ENCODE measurements around the gene LLGL1. TPM values are rescaled to one million over a fixed set of nuclear protein-coding genes. Genes with fewer than 3 reads are reported as not detected.

LLGL1 gene
- total RNA-seq, 1 experiment from 2014 or later = 65.0 TPM

GRCh38 chr17:18247613-18248001, 22.2 kb downstream of the LLGL1 start:
- no peak overlapping the region for H4K5ac ChIP-seq (ENCODE audit: insufficient read length, low read depth, low read length)
- no CpG with 5 or more reads among the region's 30 CpGs for WGBS (ENCODE audit: extremely low coverage, insufficient read length, low lambda C conversion rate)

More at GRCh38 chr17:18247613-18248001, 22.2 kb downstream of the LLGL1 start:
- Mint-ChIP-seq H3K36me3 (ENCODE audit: insufficient read depth in 1 of 3, low read depth in 3 of 3) (peaks cover 24 to 86% (median 78%) of the 10 kb centered on the region in 3 experiments; a peak in 6 of 7 replicates), H3K9me3 (no peaks in the 10 kb centered on the region; a peak in 1 of 5 replicates), H3K27me3 (ENCODE audit: low read depth) (no peaks in the 10 kb centered on the region; the same call in 1 of the 2 replicates), H3K4me1 (peaks cover 15 to 25% of the 10 kb centered on the region in 2 experiments), H3K27ac (peak overlapping the region; percentile 24 to 100 (median 100); a peak in 3 of 7 replicates), H3K4me3 (peak overlapping the region in 1 of 2 experiments; percentile 65; a peak in 1 of 5 replicates)
- H3T11ph ChIP-seq (ENCODE audit: low read length) = no peak overlapping the region
- H3K79me2 ChIP-seq (ENCODE audit: insufficient read depth, low read length) = no peaks in the 10 kb centered on the region
- no peak for DNase-seq
- H3K79me1 ChIP-seq (ENCODE audit: insufficient read depth, low read depth, low read length, poor library complexity, severe bottlenecking) = no peaks in the 10 kb centered on the region
- no peak overlapping the region for H2BK12ac ChIP-seq (ENCODE audit: insufficient read length, low read depth, low read length)
- H4K20me1 ChIP-seq (ENCODE audit: control insufficient read depth, insufficient read depth, insufficient read length) = peaks cover 3% of the 10 kb centered on the region
- no peak overlapping the region for H3K18ac ChIP-seq (ENCODE audit: insufficient read length, low read depth, low read length)
- H3K14ac ChIP-seq (ENCODE audit: insufficient read depth, low read length) = no peak overlapping the region
- no peaks in the 10 kb centered on the region for H3K23me2 ChIP-seq (ENCODE audit: insufficient read length, low read depth, low read length, poor library complexity, severe bottlenecking)
- H2BK120ac ChIP-seq (ENCODE audit: low read depth, low read length, poor library complexity, severe bottlenecking) = no peak overlapping the region
- no peak overlapping the region for H3K9ac ChIP-seq (ENCODE audit: extremely low read depth, insufficient read length, low read length)
- H2BK5ac ChIP-seq (ENCODE audit: insufficient read length, low read length) = no peak overlapping the region
- no peak overlapping the region for H2AK5ac ChIP-seq (ENCODE audit: insufficient read length, low read length)
- no peak overlapping the region for H3K23ac ChIP-seq (ENCODE audit: insufficient read length, low read depth, low read length)
- H2AFZ ChIP-seq (ENCODE audit: low read length) = no peak overlapping the region
- no peak overlapping the region for H3K56ac ChIP-seq (ENCODE audit: insufficient read length, low read depth, low read length)
- no peak for TF ChIP-seq CTCF (conservative IDR thresholded peaks at IDR 0.05)
- no peak overlapping the region for H2BK15ac ChIP-seq (ENCODE audit: low read depth, low read length)
- no peak overlapping the region for H4K8ac ChIP-seq (replicated peaks; ENCODE audit: insufficient read length, low read depth, low read length)
- H3K9me3 ChIP-seq (ENCODE audit: control insufficient read depth, low read depth, low read length) = no peaks in the 10 kb centered on the region
- H3K4me1 ChIP-seq (ENCODE audit: insufficient read depth, low read length) = peaks cover 3% of the 10 kb centered on the region; the same call in 1 of the 2 replicates
- H3K27me3 ChIP-seq (ENCODE audit: insufficient read depth, low read length) = no peaks in the 10 kb centered on the region
- H4K91ac ChIP-seq (ENCODE audit: insufficient read length, low read depth, low read length) = no peak overlapping the region
- H2BK20ac ChIP-seq (ENCODE audit: low read depth, low read length, poor library complexity, severe bottlenecking) = no peak overlapping the region
- H3K27ac ChIP-seq (ENCODE audit: insufficient read length, low read depth, low read length) = no peak overlapping the region
- no peak overlapping the region for H3K4ac ChIP-seq (ENCODE audit: low read depth, low read length)
- H3K4me2 ChIP-seq (ENCODE audit: insufficient read depth, insufficient read length, low read length) = no peak overlapping the region

Data from H9 (cell line).